ENCODE results near the gene TUT1.
"Not testable (repeated sequence)": the region's sequence is repeated elsewhere in the genome, so short reads cannot be mapped to it uniquely, and the experiment has no call there.

Gene TUT1

GRCh38 chr11:62554387-62555167 lies 36.7 kb downstream of the TUT1 start:
- DNase-seq, result no peak

- no peak for DNase-seq
Measured at GRCh38 chr11:62553839-62554361, 37.4 kb downstream of the TUT1 start.

GRCh38 chr11:62553080-62553838 lies 38.1 kb downstream of the TUT1 start:
- no peak for DNase-seq

- DNase-seq, result no peak
Measured at GRCh38 chr11:62552485-62553079, 38.7 kb downstream of the TUT1 start.

GRCh38 chr11:62550478-62550877 lies 40.8 kb downstream of the TUT1 start:
- not testable (repeated sequence) for DNase-seq

GRCh38 chr11:62548545-62549335 lies 42.6 kb downstream of the TUT1 start:
- no peak for DNase-seq

GRCh38 chr11:62547691-62548281 lies 43.5 kb downstream of the TUT1 start:
- DNase-seq, result no peak

DNA sequence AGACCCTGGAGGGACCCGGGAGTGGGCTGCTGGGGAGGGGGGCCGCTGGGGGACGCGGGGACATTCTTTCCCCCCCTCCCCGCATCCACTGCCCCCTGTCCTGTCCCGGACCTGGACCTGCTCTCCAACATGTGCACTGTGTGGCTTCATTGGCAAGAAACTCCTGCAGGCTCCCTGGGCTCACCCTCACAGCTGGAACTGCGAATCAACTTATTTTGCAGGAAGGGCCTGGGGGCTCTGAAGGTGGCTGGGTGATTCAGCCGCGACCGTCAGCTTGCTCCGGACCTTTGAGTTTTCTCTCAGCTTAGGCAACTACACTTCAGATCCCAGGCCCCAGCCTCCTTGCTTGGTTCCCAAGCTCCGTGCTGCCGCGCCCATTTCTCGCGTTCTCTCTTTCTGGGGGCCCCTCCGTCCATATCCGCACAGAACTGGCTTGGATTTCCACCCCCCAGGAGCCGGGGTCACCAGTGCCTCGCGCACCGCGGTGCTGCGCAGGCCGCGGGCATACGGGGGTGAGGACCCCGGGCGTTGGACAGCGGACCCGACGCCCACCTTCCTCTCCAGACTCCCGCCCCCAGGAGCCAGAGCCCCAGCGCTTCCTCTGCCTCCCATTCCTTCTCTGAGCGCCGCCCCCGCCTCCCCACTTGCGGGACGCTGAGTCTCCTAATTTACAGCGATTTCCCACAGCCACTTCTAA lies 44.2 kb downstream of the TUT1 start:
- no peak for DNase-seq

DNA sequence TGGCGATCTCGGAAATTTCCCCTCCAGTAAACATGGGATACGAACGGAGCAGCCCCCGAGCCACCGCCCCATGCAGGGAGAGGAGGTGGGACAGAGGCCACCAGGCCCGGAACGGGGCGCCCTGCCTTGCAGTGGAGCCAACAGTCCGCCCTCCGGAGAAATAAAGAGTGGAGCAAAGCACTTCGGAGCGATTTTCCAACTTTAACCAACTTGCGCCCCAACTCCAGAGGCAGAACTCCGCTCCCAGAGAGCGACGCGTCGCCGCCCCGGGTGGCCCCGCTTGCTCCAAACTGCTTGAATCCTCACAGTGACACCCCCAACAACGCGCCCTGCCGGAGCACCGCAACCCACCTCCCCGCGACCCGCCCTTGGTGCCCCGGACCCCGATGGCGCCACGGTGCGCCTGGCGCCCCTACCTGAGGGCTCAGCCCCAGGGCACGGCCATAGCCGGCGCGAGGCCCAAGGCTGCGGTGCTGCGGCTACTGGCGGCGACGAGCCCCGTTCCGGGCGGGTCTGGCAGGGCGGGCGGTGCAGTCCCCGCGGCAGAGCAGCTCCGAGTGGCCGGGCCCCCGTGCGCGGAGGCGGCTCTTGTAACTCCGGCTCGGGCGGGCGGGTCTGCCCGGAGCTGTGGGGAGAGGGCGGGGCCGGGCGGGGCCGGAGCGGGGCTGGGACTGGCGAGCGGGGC lies 44.9 kb downstream of the TUT1 start, which contains the start of gene AHNAK:
Gene AHNAK, minus strand, starts transcription at position 563 of the 685 bp plus-strand sequence. CDS start 10,708 bp downstream, outside the sequence.
- DNase-seq, result no peak

- DNase-seq, result no peak
Measured at GRCh38 chr11:62545437-62546243, 45.7 kb downstream of the TUT1 start.

DNA sequence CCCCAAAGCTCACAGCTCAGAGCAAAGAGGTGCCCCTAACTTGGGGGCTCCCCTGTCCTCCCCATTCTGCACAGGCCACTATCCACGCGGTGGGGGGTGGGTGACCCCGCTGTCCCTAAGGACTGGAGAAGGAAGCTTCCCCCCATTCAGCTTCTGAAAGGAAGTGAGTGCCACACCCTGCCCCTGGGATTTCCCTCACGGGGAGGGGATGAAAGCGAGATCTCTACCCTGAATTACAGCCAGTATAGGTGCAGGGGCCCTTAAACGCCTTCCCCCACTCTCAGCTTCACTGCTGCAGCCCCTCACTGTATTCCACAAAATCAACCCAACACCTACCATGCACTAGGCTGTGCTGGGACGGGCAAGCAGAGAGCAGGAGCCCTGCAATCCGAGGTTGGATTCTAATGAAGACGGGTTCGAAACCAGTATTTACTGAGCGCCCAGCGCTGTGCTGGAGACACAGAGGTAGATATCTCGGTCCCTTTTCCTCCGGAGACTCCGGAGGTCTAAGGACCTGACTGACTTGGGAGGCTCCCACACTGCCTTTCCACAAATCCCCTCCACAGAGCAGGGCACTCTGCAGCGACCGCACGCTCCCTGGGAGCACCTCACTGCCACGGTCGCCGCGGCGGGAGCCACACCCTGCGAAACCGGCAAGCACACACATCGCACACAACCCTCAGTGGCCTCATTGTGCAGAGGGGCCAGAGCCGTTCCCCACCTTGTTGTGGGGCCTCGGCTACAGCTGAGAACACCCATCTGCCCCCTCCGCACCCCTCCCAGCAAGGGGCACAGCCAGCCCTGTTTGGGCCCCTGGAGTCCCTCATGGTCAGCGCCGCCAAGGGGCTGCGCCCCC lies 46.5 kb downstream of the TUT1 start:
- no peak for DNase-seq

DNA sequence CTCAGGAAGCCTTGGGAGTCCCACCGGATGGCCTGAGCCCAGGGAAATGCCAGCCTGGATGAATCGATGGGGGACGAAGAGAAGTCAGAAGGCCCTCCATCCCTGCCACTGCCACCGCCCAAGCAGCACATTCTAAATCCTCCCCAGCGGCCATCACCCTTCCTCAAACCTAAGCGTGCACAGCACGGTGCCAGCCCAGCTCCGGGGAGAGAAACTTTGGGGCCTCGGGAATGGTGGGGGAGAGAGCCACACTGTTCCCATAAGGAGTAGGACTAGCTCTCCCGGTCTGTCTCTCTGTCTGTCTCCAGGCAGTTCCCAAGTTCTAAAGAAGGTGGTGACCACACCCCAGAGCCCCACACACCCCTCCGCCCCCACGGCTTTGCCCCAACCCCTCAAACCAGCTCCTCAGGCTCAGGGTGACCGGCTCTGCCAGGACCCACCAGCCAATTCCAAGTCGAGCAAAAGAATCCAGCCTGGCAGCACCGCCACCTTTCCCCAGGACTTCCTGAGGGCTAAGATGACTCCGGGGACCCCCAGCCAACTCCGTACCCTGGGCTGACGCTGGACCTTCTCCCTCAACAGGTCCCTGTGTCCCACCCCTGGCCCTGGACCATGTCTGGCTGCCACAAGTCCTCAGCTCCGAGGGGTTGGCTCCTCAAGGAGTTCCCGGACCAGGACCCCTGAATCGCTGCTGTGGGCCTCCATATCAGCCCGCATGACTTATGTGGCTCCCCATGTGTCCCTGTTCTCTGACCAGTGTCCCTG lies 47.5 kb downstream of the TUT1 start:
- no peak for DNase-seq

GRCh38 chr11:62542750-62543567 lies 48.4 kb downstream of the TUT1 start:
- peak; percentile 81 to 83 for DNase-seq

DNA sequence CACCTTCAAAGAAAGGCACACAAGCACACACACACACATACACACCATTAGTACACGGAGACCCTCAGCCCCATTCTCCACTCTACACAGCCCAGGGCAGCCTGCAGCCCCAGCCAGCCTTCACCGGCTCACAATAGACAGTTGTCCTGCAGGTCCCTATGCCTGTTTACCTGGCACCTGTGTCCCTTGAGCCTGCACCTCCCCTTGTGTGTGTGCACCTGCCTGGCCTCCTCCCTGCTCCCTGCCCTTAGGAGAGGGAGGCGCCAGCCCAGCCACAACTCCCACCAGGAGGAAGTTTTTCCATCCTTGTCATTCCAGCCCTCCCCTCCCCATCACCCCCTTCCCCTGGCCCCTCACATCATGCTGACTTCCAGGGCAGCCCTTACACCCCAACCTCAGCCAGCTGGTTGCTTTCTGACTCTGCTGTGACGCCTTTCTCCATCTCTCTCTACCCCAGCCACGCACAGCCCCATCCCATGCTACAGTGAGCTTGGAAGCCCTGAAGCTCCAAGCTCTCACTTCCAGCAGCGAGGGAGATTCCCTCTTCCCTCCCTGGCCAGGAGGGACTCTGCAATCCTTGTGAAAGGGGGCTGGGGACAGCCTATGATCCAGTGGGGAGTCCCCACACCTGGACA lies 49.1 kb downstream of the TUT1 start:
- DNase-seq, result no peak

DNA sequence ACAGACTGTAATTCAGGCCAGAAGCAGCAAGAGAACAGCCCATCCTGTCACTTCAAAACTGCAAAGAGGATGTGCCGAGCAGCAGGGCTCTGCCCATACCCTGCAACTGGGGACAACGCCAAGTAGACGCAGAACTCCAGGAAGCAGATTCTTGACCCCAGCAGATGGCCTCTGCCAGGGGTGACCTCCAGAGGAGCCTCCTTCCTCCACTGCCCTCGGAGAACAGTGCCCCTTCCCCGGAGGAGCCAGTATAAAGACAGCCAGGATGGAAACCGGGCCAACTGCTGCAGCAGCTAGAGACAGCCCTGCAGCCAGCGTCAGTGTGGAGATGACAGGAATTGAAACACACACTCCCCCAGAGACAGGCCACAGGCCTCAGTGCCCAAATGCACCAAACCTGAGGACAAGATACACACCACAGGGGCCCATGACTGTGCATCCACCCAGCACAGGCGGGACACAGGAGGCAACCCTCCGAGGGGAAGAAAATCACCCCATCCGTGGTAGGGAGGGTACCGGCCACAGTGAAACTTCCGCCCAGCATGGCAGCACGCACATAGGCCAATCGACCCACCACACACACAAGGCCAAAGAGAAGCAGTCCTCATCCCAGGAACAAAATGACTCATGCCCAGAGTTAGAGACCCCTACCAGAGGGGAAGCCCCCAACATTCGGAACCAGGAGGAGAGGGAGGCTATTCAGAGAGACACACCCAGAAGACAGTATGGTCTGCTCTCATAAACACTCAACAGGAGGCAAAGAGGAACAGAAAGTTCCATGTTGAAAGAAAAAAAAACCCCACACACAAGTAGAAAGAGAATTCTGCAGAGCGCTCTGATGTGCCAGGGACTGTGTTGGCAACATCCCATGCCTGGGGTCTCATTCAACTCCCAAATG lies 50.3 kb downstream of the TUT1 start:
- DNase-seq, result no peak

Data from stimulated activated CD4-positive, alpha-beta T cell treated with anti-CD3 and anti-CD28 coated beads, Interleukin-2, amount 100 ng/mL, for 48 hours (primary cell).